GM23338 (cell line): ENCODE results near the gene NDUFA12. TPM values are rescaled to one million over a fixed set of nuclear protein-coding genes. Genes with fewer than 3 reads are reported as not detected.

Experiments used
- ATAC-seq: fragments of 200-7000 bp; cut with Tn5 transposase; 3 replicates; pipeline ENCODE4 v1.9.1; 2020
- DNase-seq: peaks from one replicate; pipeline ENCODE4 v3.0.0-alpha.2; 2015; ENCODE audit warnings: low spot score
- H2AFZ ChIP-seq: fragments of 200-600 bp; sonication (generic); 2 replicates; pipeline ENCODE4 v1.8.0; 2016; ENCODE audit warnings: antibody characterized with exemption, mild to moderate bottlenecking, moderate library complexity
- H3F3A ChIP-seq: fragments of 200-600 bp; sonication (generic); replicated peaks from 2 replicates; pipeline ENCODE4 v1.8.0; 2017; ENCODE audit warnings: antibody characterized with exemption, mixed run types, low read depth
- H3K27ac ChIP-seq: fragments of 200-600 bp; sonication (generic); 2 replicates; pipeline ENCODE4 v1.6.1; 2016; ENCODE audit warnings: low read depth
- H3K27me3 ChIP-seq: fragments of 200-600 bp; sonication (generic); 2 replicates; pipeline ENCODE4 v1.8.0; 2016; ENCODE audit warnings: mild to moderate bottlenecking, mixed run types, moderate library complexity; ENCODE audit not compliant: insufficient read depth
- H3K36me3 ChIP-seq: fragments of 200-600 bp; sonication (generic); 2 replicates; pipeline ENCODE4 v1.8.0; 2016; ENCODE audit warnings: mild to moderate bottlenecking; ENCODE audit not compliant: insufficient read depth
- H3K4me1 ChIP-seq: fragments of 200-600 bp; sonication (generic); 2 replicates; pipeline ENCODE4 v1.8.0; 2016; ENCODE audit warnings: mild to moderate bottlenecking, moderate library complexity; ENCODE audit not compliant: insufficient read depth
- H3K4me2 ChIP-seq: fragments of 200-600 bp; sonication (generic); 2 replicates; pipeline ENCODE4 v1.7.1; 2017; ENCODE audit warnings: mixed run types
- H3K4me3 ChIP-seq: fragments of 200-600 bp; sonication (generic); 2 replicates; pipeline ENCODE4 v1.6.1; 2016; ENCODE audit warnings: mixed run types
- H3K79me2 ChIP-seq: fragments of 200-600 bp; sonication (generic); replicated peaks from 2 replicates; pipeline ENCODE4 v1.8.0; 2017; ENCODE audit warnings: mild to moderate bottlenecking; ENCODE audit not compliant: insufficient read depth
- H3K9me2 ChIP-seq: fragments of 200-600 bp; sonication (generic); 2 replicates; pipeline ENCODE4 v1.8.0; 2017; ENCODE audit not compliant: insufficient read depth
- H4K20me1 ChIP-seq: fragments of 200-600 bp; sonication (generic); replicated peaks from 2 replicates; pipeline ENCODE4 v1.8.0; 2017; ENCODE audit warnings: mild to moderate bottlenecking; ENCODE audit not compliant: insufficient read depth
- H3K27ac Mint-ChIP-seq: 2 replicates; pipeline ENCODE4 v1.8.0; 2020; ENCODE audit warnings: inconsistent platforms, mild to moderate bottlenecking, moderate library complexity, mixed read lengths
- H3K27me3 Mint-ChIP-seq: 3 replicates; pipeline ENCODE4 v1.8.0; 2022; ENCODE audit warnings: low read depth, mild to moderate bottlenecking, moderate library complexity, mixed read lengths, inconsistent platforms; ENCODE audit not compliant: insufficient read depth, poor library complexity
- H3K36me3 Mint-ChIP-seq: 3 replicates; pipeline ENCODE4 v1.8.0; 2021; ENCODE audit warnings: low read depth, mild to moderate bottlenecking, inconsistent platforms, moderate library complexity, mixed read lengths
- H3K4me1 Mint-ChIP-seq: 3 replicates; pipeline ENCODE4 v1.8.0; 2020; ENCODE audit warnings: mild to moderate bottlenecking, inconsistent platforms, mixed read lengths
- H3K4me3 Mint-ChIP-seq: 3 replicates; pipeline ENCODE4 v1.8.0; 2021; ENCODE audit warnings: moderate library complexity, mild to moderate bottlenecking, inconsistent platforms, mixed read lengths
- H3K9me3 Mint-ChIP-seq: 3 replicates; pipeline ENCODE4 v1.8.0; 2020; ENCODE audit warnings: moderate library complexity, mild to moderate bottlenecking, inconsistent platforms, mixed read lengths
- CTCF ChIP-seq, 2 experiments: fragments of 200-600 bp in 1 of 2; sonication (generic) in 1 of 2; conservative IDR thresholded peaks; 2 replicates each; pipeline versions ENCODE4 v1.5.1 to v1.6.1; 2016 to 2017; ENCODE audit warnings: antibody characterized with exemption in 2 of 2, low read depth in 2 of 2, mild to moderate bottlenecking in 2 of 2, moderate library complexity in 1 of 2
- EZH2 ChIP-seq: fragments of 200-600 bp; sonication (generic); IDR thresholded peaks from one replicate; pipeline ENCODE4 v1.8.0; 2017; ENCODE audit warnings: antibody characterized with exemption, mild to moderate bottlenecking, low read depth; ENCODE audit not compliant: unreplicated experiment
- JUNB ChIP-seq: IDR thresholded peaks from one replicate; pipeline ENCODE4 v1.6.1; 2016; ENCODE audit warnings: antibody characterized with exemption; ENCODE audit not compliant: unreplicated experiment
- ZNF114 ChIP-seq: fragments of 250-450 bp; sonication (Bioruptor Pico); IDR thresholded peaks from 2 replicates; pipeline ENCODE4 v1.5.0; 2020; ENCODE audit warnings: mild to moderate bottlenecking, moderate library complexity
- polyA plus RNA-seq: library from polyadenylated mRNA; unstranded; fragments of >200 nt; fragmentation: Nextera tagmentation; extraction: Ambion mirVana; gene quantifications from 2 replicates; pipeline ENCODE4 v1.2.1, GENCODE V29; 2016
- total RNA-seq: library from RNA; depleted of rRNA; stranded (reverse); fragments of >200 nt; shearing (Covaris generic); gene quantifications from 2 replicates; pipeline ENCODE4 v1.2.3, GENCODE V29; 2014; rRNA removed
- TF ChIP-seq, protein P1 (sequence below): IDR thresholded peaks from 2 replicates; pipeline ENCODE4 v1.6.1; 2016; ENCODE audit warnings: antibody characterized with exemption
- TF ChIP-seq, protein P2 (sequence below): fragments of 250-450 bp; sonication (Bioruptor Pico); IDR thresholded peaks from 2 replicates; pipeline ENCODE4 v1.5.0; 2020; ENCODE audit warnings: mild to moderate bottlenecking, moderate library complexity

Gene NDUFA12
- total and polyA plus RNA-seq, 2 experiments from 2014 or later = 84.9 to 386 TPM

DNA sequence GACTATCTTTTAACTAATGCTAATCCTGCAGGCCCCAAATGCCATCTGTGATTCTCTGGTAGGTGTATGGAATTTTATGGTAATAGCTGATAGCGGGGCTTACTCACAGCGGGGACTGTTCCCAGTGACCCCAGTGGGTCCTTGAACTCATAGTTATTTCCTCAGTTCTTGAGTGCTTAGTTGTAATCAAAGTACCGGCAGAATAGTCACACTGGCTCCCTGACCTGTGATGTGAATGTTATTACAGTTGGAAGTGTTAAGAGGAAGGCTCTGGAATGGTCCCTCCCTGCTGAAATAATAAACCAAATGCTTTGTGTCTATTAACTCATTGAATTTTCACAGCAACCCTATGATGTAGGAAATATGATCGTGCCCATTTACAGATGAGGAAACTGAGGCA lies 78.3 kb downstream of the NDUFA12 start (continued):
- TF ChIP-seq, protein P1, sequence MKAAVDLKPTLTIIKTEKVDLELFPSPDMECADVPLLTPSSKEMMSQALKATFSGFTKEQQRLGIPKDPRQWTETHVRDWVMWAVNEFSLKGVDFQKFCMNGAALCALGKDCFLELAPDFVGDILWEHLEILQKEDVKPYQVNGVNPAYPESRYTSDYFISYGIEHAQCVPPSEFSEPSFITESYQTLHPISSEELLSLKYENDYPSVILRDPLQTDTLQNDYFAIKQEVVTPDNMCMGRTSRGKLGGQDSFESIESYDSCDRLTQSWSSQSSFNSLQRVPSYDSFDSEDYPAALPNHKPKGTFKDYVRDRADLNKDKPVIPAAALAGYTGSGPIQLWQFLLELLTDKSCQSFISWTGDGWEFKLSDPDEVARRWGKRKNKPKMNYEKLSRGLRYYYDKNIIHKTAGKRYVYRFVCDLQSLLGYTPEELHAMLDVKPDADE = no peak
- no peak for TF ChIP-seq EZH2

GRCh38 chr12:94922561-94922960 lies 80.9 kb downstream of the NDUFA12 start:
- H3K4me1 Mint-ChIP-seq = peaks cover 14% of the 10 kb centered on the region
- no peak overlapping the region for H3K4me2 ChIP-seq

More at GRCh38 chr12:94922561-94922960, 80.9 kb downstream of the NDUFA12 start:
- no peaks in the 10 kb centered on the region for H3K79me2 ChIP-seq
- peaks cover 6% of the 10 kb centered on the region; the same call in 1 of the 2 replicates for H3K9me2 ChIP-seq
- H3K27ac Mint-ChIP-seq = no peak overlapping the region
- H3K27me3 Mint-ChIP-seq = peaks cover 7% of the 10 kb centered on the region
- peak; percentile 53 for DNase-seq
- no peaks in the 10 kb centered on the region for H4K20me1 ChIP-seq
- peak overlapping the region; percentile 81; the same call in 1 of the 2 replicates for H2AFZ ChIP-seq
- H3K27me3 ChIP-seq = no peaks in the 10 kb centered on the region
- no peak overlapping the region for H3K27ac ChIP-seq
- peak; percentile 96 for ATAC-seq
- H3K4me1 ChIP-seq = no peaks in the 10 kb centered on the region; the same call in 1 of the 2 replicates
- H3K36me3 ChIP-seq = no peaks in the 10 kb centered on the region
- TF ChIP-seq JUNB = no peak
- TF ChIP-seq, protein P2, sequence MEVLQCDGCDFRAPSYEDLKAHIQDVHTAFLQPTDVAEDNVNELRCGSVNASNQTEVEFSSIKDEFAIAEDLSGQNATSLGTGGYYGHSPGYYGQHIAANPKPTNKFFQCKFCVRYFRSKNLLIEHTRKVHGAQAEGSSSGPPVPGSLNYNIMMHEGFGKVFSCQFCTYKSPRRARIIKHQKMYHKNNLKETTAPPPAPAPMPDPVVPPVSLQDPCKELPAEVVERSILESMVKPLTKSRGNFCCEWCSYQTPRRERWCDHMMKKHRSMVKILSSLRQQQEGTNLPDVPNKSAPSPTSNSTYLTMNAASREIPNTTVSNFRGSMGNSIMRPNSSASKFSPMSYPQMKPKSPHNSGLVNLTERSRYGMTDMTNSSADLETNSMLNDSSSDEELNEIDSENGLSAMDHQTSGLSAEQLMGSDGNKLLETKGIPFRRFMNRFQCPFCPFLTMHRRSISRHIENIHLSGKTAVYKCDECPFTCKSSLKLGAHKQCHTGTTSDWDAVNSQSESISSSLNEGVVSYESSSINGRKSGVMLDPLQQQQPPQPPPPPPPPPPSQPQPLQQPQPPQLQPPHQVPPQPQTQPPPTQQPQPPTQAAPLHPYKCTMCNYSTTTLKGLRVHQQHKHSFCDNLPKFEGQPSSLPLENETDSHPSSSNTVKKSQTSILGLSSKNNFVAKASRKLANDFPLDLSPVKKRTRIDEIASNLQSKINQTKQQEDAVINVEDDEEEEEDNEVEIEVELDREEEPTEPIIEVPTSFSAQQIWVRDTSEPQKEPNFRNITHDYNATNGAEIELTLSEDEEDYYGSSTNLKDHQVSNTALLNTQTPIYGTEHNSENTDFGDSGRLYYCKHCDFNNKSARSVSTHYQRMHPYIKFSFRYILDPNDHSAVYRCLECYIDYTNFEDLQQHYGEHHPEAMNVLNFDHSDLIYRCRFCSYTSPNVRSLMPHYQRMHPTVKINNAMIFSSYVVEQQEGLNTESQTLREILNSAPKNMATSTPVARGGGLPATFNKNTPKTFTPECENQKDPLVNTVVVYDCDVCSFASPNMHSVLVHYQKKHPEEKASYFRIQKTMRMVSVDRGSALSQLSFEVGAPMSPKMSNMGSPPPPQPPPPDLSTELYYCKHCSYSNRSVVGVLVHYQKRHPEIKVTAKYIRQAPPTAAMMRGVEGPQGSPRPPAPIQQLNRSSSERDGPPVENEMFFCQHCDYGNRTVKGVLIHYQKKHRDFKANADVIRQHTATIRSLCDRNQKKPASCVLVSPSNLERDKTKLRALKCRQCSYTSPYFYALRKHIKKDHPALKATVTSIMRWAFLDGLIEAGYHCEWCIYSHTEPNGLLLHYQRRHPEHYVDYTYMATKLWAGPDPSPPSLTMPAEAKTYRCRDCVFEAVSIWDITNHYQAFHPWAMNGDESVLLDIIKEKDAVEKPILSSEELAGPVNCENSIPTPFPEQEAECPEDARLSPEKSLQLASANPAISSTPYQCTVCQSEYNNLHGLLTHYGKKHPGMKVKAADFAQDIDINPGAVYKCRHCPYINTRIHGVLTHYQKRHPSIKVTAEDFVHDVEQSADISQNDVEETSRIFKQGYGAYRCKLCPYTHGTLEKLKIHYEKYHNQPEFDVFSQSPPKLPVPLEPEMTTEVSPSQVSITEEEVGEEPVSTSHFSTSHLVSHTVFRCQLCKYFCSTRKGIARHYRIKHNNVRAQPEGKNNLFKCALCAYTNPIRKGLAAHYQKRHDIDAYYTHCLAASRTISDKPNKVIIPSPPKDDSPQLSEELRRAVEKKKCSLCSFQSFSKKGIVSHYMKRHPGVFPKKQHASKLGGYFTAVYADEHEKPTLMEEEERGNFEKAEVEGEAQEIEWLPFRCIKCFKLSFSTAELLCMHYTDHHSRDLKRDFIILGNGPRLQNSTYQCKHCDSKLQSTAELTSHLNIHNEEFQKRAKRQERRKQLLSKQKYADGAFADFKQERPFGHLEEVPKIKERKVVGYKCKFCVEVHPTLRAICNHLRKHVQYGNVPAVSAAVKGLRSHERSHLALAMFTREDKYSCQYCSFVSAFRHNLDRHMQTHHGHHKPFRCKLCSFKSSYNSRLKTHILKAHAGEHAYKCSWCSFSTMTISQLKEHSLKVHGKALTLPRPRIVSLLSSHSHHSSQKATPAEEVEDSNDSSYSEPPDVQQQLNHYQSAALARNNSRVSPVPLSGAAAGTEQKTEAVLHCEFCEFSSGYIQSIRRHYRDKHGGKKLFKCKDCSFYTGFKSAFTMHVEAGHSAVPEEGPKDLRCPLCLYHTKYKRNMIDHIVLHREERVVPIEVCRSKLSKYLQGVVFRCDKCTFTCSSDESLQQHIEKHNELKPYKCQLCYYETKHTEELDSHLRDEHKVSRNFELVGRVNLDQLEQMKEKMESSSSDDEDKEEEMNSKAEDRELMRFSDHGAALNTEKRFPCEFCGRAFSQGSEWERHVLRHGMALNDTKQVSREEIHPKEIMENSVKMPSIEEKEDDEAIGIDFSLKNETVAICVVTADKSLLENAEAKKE (CRISPR knock-in tag) = peak; percentile 14; the same call in 1 of the 2 replicates
- TF ChIP-seq CTCF (conservative IDR thresholded peaks at IDR 0.05; ENCODE audit: low read depth in 2 of 2) = no peak
- TF ChIP-seq ZNF114 (CRISPR knock-in tag) = no peak
- no peak overlapping the region for H3K4me3 ChIP-seq
- no peaks in the 10 kb centered on the region for H3F3A ChIP-seq
- no peaks in the 10 kb centered on the region for H3K36me3 Mint-ChIP-seq
- H3K4me3 Mint-ChIP-seq = no peak overlapping the region
- no peaks in the 10 kb centered on the region for H3K9me3 Mint-ChIP-seq

Other genes with a start within 250 kb of the NDUFA12 start
- 31.5 and 41.1 TPM in 2 replicates for gene NR2C1, start 69.9 kb upstream of the NDUFA12 start, total RNA-seq
- 38.6 and 45.3 TPM in 2 replicates for gene NR2C1, start 69.9 kb upstream of the NDUFA12 start, polyA plus RNA-seq
- 24.0 and 32.4 TPM in 2 replicates for gene FGD6, start 213.8 kb upstream of the NDUFA12 start, total RNA-seq
- gene FGD6, start 213.8 kb upstream of the NDUFA12 start, polyA plus RNA-seq = 11.9 and 12.9 TPM in 2 replicates
- 51.5 and 51.9 TPM in 2 replicates for gene VEZT, start 214.1 kb upstream of the NDUFA12 start, total RNA-seq
- 28.2 and 34.2 TPM in 2 replicates for gene VEZT, start 214.1 kb upstream of the NDUFA12 start, polyA plus RNA-seq